Thyroid gland (tissue), 4 donors: ENCODE results near the gene DDIT3. TPM values are rescaled to one million over a fixed set of nuclear protein-coding genes. Genes with fewer than 3 reads are reported as not detected.
"Not testable (repeated sequence)": the region's sequence is repeated elsewhere in the genome, so short reads cannot be mapped to it uniquely, and the experiment has no call there.

Source experiments
- DNase-seq, 2 donors: peaks; one replicate each; pipeline ENCODE4 v3.0.0-alpha.2; 2019
- H3K27ac ChIP-seq, 3 donors: fragments of 200-600 bp; sonication (generic); 1 replicate in 2 of 3; 2 replicates in 1 of 3; pipeline ENCODE4 v1.5.1; 2016 to 2019; ENCODE audit warnings: mild to moderate bottlenecking in 1 of 3, moderate library complexity in 1 of 3
- H3K27me3 ChIP-seq: fragments of 200-600 bp; sonication (generic); one replicate; pipeline ENCODE4 v1.5.1; 2019
- H3K36me3 ChIP-seq, 2 donors: fragments of 200-600 bp; sonication (generic); one replicate each; pipeline ENCODE4 v1.5.1; 2016 to 2019
- H3K4me1 ChIP-seq, 2 donors: fragments of 200-600 bp; sonication (generic); one replicate each; pipeline ENCODE4 v1.5.1; 2017 to 2019
- H3K4me3 ChIP-seq, 3 donors: fragments of 200-600 bp; sonication (generic); replicated peaks in 1 of 3; 1 replicate in 2 of 3; 2 replicates in 1 of 3; pipeline ENCODE4 v1.5.1; 2016; ENCODE audit warnings: mild to moderate bottlenecking in 1 of 3
- H3K9me3 ChIP-seq: fragments of 200-600 bp; sonication (generic); one replicate; pipeline ENCODE4 v1.5.1; 2017
- CTCF ChIP-seq, 6 experiments: fragments of 200-600 bp in 3 of 6; fragments of 450-650 bp in 3 of 6; sonication (generic) in 3 of 6; IDR thresholded peaks; one replicate each; pipeline ENCODE4 v1.5.1; 2016 to 2019; ENCODE audit warnings: antibody characterized with exemption in 6 of 6, mild to moderate bottlenecking in 2 of 6, inconsistent platforms in 1 of 6, moderate library complexity in 1 of 6
- POLR2A ChIP-seq, 2 donors: fragments of 450-650 bp; IDR thresholded peaks; one replicate each; pipeline ENCODE4 v1.6.1; 2017; ENCODE audit warnings: antibody characterized with exemption in 2 of 2, mild to moderate bottlenecking in 2 of 2, moderate library complexity in 1 of 2
- WGBS, 2 donors: methylation state at CpG; one replicate each; pipeline ENCODE4 v1.1.5; 2017; 5-methylcytosine and 5-hydroxymethylcytosine counted together
- intact Hi-C: fragments of 100-400 bp; cut with DNase I; formaldehyde crosslinking; loops from one replicate; pipeline ENCODE4 v1.15.1; 2023
- total RNA-seq, 4 donors: library from RNA; depleted of rRNA; stranded (reverse); fragments of >200 nt; gene quantifications; one replicate each; pipeline ENCODE4 v1.2.3, GENCODE V29; 2016

DDIT3 gene
- total RNA-seq, 4 donors from 2014 or later: 44.5 to 71.3 (median 53.8) TPM

GRCh38 chr12:57513266-57513665 is 7.0 kb downstream of the DDIT3 start:
- Histone ChIP-seq H3K27me3 (no peaks in the 10 kb centered on the region), H3K9me3 (no peaks in the 10 kb centered on the region), H3K4me3 (no peak overlapping the region), H3K36me3 (peaks cover 51 to 54% of the 10 kb centered on the region in 2 donors), H3K27ac (no peak overlapping the region), H3K4me1 (peaks cover 7 to 15% of the 10 kb centered on the region in 2 donors)
- TF ChIP-seq POLR2A (IDR thresholded peaks at IDR 0.05) (no peak), CTCF (IDR thresholded peaks at IDR 0.05) (no peak)
- WGBS, 2 donors: 93 to 95% methylated on average over 5 of the region's 5 CpGs
- DNase-seq: no peak
- intact Hi-C loops: no loop called here

GRCh38 chr12:57512665-57513064 is 7.6 kb downstream of the DDIT3 start:
- H3K36me3 ChIP-seq: peaks cover 51 to 54% of the 10 kb centered on the region in 2 donors
- 93 to 95% methylated on average over 6 of the region's 6 CpGs for WGBS, 2 donors
- TF ChIP-seq CTCF (IDR thresholded peaks at IDR 0.05) (no peak), POLR2A (IDR thresholded peaks at IDR 0.05) (no peak)
- no peaks in the 10 kb centered on the region for H3K9me3 ChIP-seq
- intact Hi-C loops: no loop called here
- H3K27me3 ChIP-seq: no peaks in the 10 kb centered on the region
- no peak overlapping the region for H3K27ac ChIP-seq
- DNase-seq: no peak
- peaks cover 1 to 9% of the 10 kb centered on the region in 2 donors for H3K4me1 ChIP-seq
- no peak overlapping the region for H3K4me3 ChIP-seq

- DNase-seq: no peak
- TF ChIP-seq POLR2A (IDR thresholded peaks at IDR 0.05) (no peak), CTCF (IDR thresholded peaks at IDR 0.05) (no peak)
- H3K4me1 ChIP-seq: no peaks in the 10 kb centered on the region
- WGBS, 2 donors: 98 to 99% methylated on average over 7 of the region's 7 CpGs
- peaks cover 45 to 47% of the 10 kb centered on the region in 2 donors for H3K36me3 ChIP-seq
- intact Hi-C loops: no loop called here
- no peak overlapping the region for H3K4me3 ChIP-seq
- H3K27ac ChIP-seq: no peak overlapping the region
- H3K9me3 ChIP-seq: no peaks in the 10 kb centered on the region
- H3K27me3 ChIP-seq: no peaks in the 10 kb centered on the region
These were observed 8.6 kb downstream of the DDIT3 start for GRCh38 chr12:57511588-57512325.

GRCh38 chr12:57511161-57511560 is 9.2 kb downstream of the DDIT3 start:
- intact Hi-C loops: no loop called here
- WGBS, 2 donors: 98 to 100% methylated on average over 3 to 4 of the region's 4 CpGs

GRCh38 chr12:57507796-57508195 is 12.5 kb downstream of the DDIT3 start:
- H3K36me3 ChIP-seq: peaks cover 33 to 45% of the 10 kb centered on the region in 2 donors

More at GRCh38 chr12:57511161-57511560, 9.2 kb downstream of the DDIT3 start:
- no peak for DNase-seq
- Histone ChIP-seq H3K27me3 (no peaks in the 10 kb centered on the region), H3K27ac (no peak overlapping the region), H3K36me3 (peaks cover 39 to 44% of the 10 kb centered on the region in 2 donors), H3K4me3 (no peak overlapping the region), H3K9me3 (no peaks in the 10 kb centered on the region), H3K4me1 (peaks cover 3% of the 10 kb centered on the region in 2 donors)
- TF ChIP-seq POLR2A (IDR thresholded peaks at IDR 0.05): no peak
- TF ChIP-seq CTCF (IDR thresholded peaks at IDR 0.05): no peak

GRCh38 chr12:57506541-57506940 is 13.8 kb downstream of the DDIT3 start:
- H3K4me1 ChIP-seq, H3K27me3 ChIP-seq, H3K4me3 ChIP-seq, intact Hi-C loops, H3K9me3 ChIP-seq: not testable (repeated sequence)
- peak; percentile 45 to 60 for DNase-seq
- Histone ChIP-seq H3K36me3 (peaks cover 20 to 48% of the 10 kb centered on the region in 2 donors), H3K27ac (peak overlapping the region; percentile 49 to 63 (median 57))
- WGBS, 2 donors: 25 to 64% methylated on average over 4 of the region's 4 CpGs

More at GRCh38 chr12:57507796-57508195, 12.5 kb downstream of the DDIT3 start:
- H3K4me3 ChIP-seq, DNase-seq, H3K27ac ChIP-seq, H3K27me3 ChIP-seq, H3K9me3 ChIP-seq, H3K4me1 ChIP-seq, intact Hi-C loops: not testable (repeated sequence)
- WGBS, 2 donors: 97 to 98% methylated on average over 7 to 20 of the region's 28 CpGs

GRCh38 chr12:57502311-57502969 is 17.9 kb downstream of the DDIT3 start:
- H3K36me3 ChIP-seq: peaks cover 43 to 70% of the 10 kb centered on the region in 2 donors
- intact Hi-C loops, H3K4me1 ChIP-seq, DNase-seq, H3K9me3 ChIP-seq, H3K4me3 ChIP-seq, H3K27me3 ChIP-seq, H3K27ac ChIP-seq: not testable (repeated sequence)
- WGBS, 2 donors: 94 to 98% methylated on average over 22 of the region's 22 CpGs
